ENCODE measurements around the gene TTC28. TPM values are rescaled to one million over a fixed set of nuclear protein-coding genes. Genes with fewer than 3 reads are reported as not detected.
A peak's percentile ranks its signal among the peaks of the same experiment; 100 is the strongest.
"Not testable (repeated sequence)": the region's sequence is repeated elsewhere in the genome, so short reads cannot be mapped to it uniquely, and the experiment has no call there.

Gene TTC28
- total RNA-seq, 1 donor from 2014 or later, result 65.4 TPM

- no peak overlapping the region for H3K4me3 Mint-ChIP-seq
- H3K36me3 Mint-ChIP-seq (ENCODE audit: low read depth), result peaks cover 24% of the 10 kb centered on the region
- DNase-seq (ENCODE audit: low read depth, low spot score), result no peak
- peak overlapping the region; percentile 91 for H3K27ac Mint-ChIP-seq (ENCODE audit: unreplicated experiment)
- no peak for TF ChIP-seq CTCF (conservative IDR thresholded peaks at IDR 0.05)
- peaks cover 23% of the 10 kb centered on the region for H3K4me1 Mint-ChIP-seq
- H3K27me3 Mint-ChIP-seq (ENCODE audit: low read depth), result no peaks in the 10 kb centered on the region
- H3K9me3 Mint-ChIP-seq, result peaks cover 9% of the 10 kb centered on the region
These were observed 507.9 kb downstream of the TTC28 start for GRCh38 chr22:28171712-28172111.

GRCh38 chr22:28171115-28171514, 508.5 kb downstream of the TTC28 start:
- peaks cover 13% of the 10 kb centered on the region for H3K9me3 Mint-ChIP-seq
- H3K36me3 Mint-ChIP-seq (ENCODE audit: low read depth), result peaks cover 30% of the 10 kb centered on the region
- TF ChIP-seq CTCF (conservative IDR thresholded peaks at IDR 0.05), result no peak
- H3K27ac Mint-ChIP-seq (ENCODE audit: unreplicated experiment), result peak overlapping the region; percentile 87
- peaks cover 23% of the 10 kb centered on the region for H3K4me1 Mint-ChIP-seq
- no peaks in the 10 kb centered on the region for H3K27me3 Mint-ChIP-seq (ENCODE audit: low read depth)
- DNase-seq (ENCODE audit: low read depth, low spot score), result no peak
- H3K4me3 Mint-ChIP-seq, result peak overlapping the region; percentile 6

- peaks cover 19% of the 10 kb centered on the region for H3K9me3 Mint-ChIP-seq
- not testable (repeated sequence) for H3K4me3 Mint-ChIP-seq; H3K27me3 Mint-ChIP-seq (ENCODE audit: low read depth); H3K27ac Mint-ChIP-seq (ENCODE audit: unreplicated experiment); DNase-seq (ENCODE audit: low read depth, low spot score)
- H3K4me1 Mint-ChIP-seq, result peaks cover 23% of the 10 kb centered on the region
- peaks cover 45% of the 10 kb centered on the region for H3K36me3 Mint-ChIP-seq (ENCODE audit: low read depth)
These were observed 510.3 kb downstream of the TTC28 start for GRCh38 chr22:28169314-28169713.

- peaks cover 50% of the 10 kb centered on the region for H3K36me3 Mint-ChIP-seq (ENCODE audit: low read depth)
- no peak for TF ChIP-seq CTCF (conservative IDR thresholded peaks at IDR 0.05)
- DNase-seq (ENCODE audit: low read depth, low spot score), result no peak
- H3K4me3 Mint-ChIP-seq, result no peak overlapping the region
- no peaks in the 10 kb centered on the region for H3K27me3 Mint-ChIP-seq (ENCODE audit: low read depth)
- H3K4me1 Mint-ChIP-seq, result no peaks in the 10 kb centered on the region
- peaks cover 29% of the 10 kb centered on the region for H3K9me3 Mint-ChIP-seq
- no peak overlapping the region for H3K27ac Mint-ChIP-seq (ENCODE audit: unreplicated experiment)
These were observed 523.8 kb downstream of the TTC28 start for GRCh38 chr22:28155808-28156207.

- H3K36me3 Mint-ChIP-seq (ENCODE audit: low read depth), result peaks cover 43% of the 10 kb centered on the region
- TF ChIP-seq CTCF (conservative IDR thresholded peaks at IDR 0.05), result no peak
- no peak overlapping the region for H3K27ac Mint-ChIP-seq (ENCODE audit: unreplicated experiment)
- H3K27me3 Mint-ChIP-seq (ENCODE audit: low read depth), result no peaks in the 10 kb centered on the region
- no peak for DNase-seq (ENCODE audit: low read depth, low spot score)
- H3K9me3 Mint-ChIP-seq, result peaks cover 29% of the 10 kb centered on the region
- H3K4me1 Mint-ChIP-seq, result no peaks in the 10 kb centered on the region
- H3K4me3 Mint-ChIP-seq, result no peak overlapping the region
These were observed 524.8 kb downstream of the TTC28 start for GRCh38 chr22:28154861-28155260.

- H3K4me3 Mint-ChIP-seq, result no peak overlapping the region
- no peak for DNase-seq (ENCODE audit: low read depth, low spot score)
- H3K27ac Mint-ChIP-seq (ENCODE audit: unreplicated experiment), result no peak overlapping the region
- no peak for TF ChIP-seq CTCF (conservative IDR thresholded peaks at IDR 0.05)
- peaks cover 18% of the 10 kb centered on the region for H3K36me3 Mint-ChIP-seq (ENCODE audit: low read depth)
- H3K9me3 Mint-ChIP-seq, result peaks cover 5% of the 10 kb centered on the region
- H3K27me3 Mint-ChIP-seq (ENCODE audit: low read depth), result no peaks in the 10 kb centered on the region
- peaks cover 26% of the 10 kb centered on the region for H3K4me1 Mint-ChIP-seq
These were observed 528.4 kb downstream of the TTC28 start for GRCh38 chr22:28151151-28151816.
